Measurements from ENCODE around the gene RTL10. TPM values are rescaled to one million over a fixed set of nuclear protein-coding genes. Genes with fewer than 3 reads are reported as not detected.

RTL10 gene
- total RNA-seq, 1 experiment from 2014 or later, result 8.2 TPM

- DNase-seq (ENCODE audit: low read depth), result no peak
Observed at GRCh38 chr22:19863571-19863970, 8.9 kb upstream of the RTL10 start.

- DNase-seq (ENCODE audit: low read depth), result no peak
Observed at GRCh38 chr22:19862619-19863246, 8.1 kb upstream of the RTL10 start.

GRCh38 chr22:19859861-19860510 lies 5.3 kb upstream of the RTL10 start:
- no peak for DNase-seq (ENCODE audit: low read depth)

- no peak for DNase-seq (ENCODE audit: low read depth)
Observed at GRCh38 chr22:19857382-19857781, 2.7 kb upstream of the RTL10 start.

GRCh38 chr22:19855504-19856409 lies 1.1 kb upstream of the RTL10 start:
- DNase-seq (ENCODE audit: low read depth), result peak; percentile 86

- peak; percentile 18 for DNase-seq (ENCODE audit: low read depth)
Observed at GRCh38 chr22:19853879-19854777, 546 bp downstream of the RTL10 start.

- no peak for DNase-seq (ENCODE audit: low read depth)
Observed at GRCh38 chr22:19853058-19853878, 1.4 kb downstream of the RTL10 start.

GRCh38 chr22:19852177-19852781 lies 2.4 kb downstream of the RTL10 start:
- DNase-seq (ENCODE audit: low read depth), result peak; percentile 2

GRCh38 chr22:19851291-19852176 lies 3.1 kb downstream of the RTL10 start:
- no peak for DNase-seq (ENCODE audit: low read depth)

- no peak for DNase-seq (ENCODE audit: low read depth)
Observed at GRCh38 chr22:19850763-19851109, 3.9 kb downstream of the RTL10 start.

GRCh38 chr22:19849835-19850762 lies 4.6 kb downstream of the RTL10 start:
- DNase-seq (ENCODE audit: low read depth), result peak; percentile 4

- DNase-seq (ENCODE audit: low read depth), result peak; percentile 45
Observed at GRCh38 chr22:19848298-19849224, 6.1 kb downstream of the RTL10 start.

- DNase-seq (ENCODE audit: low read depth), result no peak
Observed at GRCh38 chr22:19847345-19847632, 7.4 kb downstream of the RTL10 start.

GRCh38 chr22:19846620-19847344 lies 7.9 kb downstream of the RTL10 start:
- DNase-seq (ENCODE audit: low read depth), result peak; percentile 2

GRCh38 chr22:19845054-19845722 lies 9.5 kb downstream of the RTL10 start:
- DNase-seq (ENCODE audit: low read depth), result peak; percentile 4

All from Daoy (cell line).